ENCODE data around the gene OR5AN1.

OR5AN1 gene

GRCh38 chr11:59417023-59417422 is 58.3 kb downstream of the OR5AN1 start:
- no peak for DNase-seq (ENCODE audit: low read depth)

GRCh38 chr11:59418156-59418555 is 59.5 kb downstream of the OR5AN1 start:
- H3K4me3 ChIP-seq (ENCODE audit: control insufficient read depth, low read depth, low read length) = no peak overlapping the region
- TF ChIP-seq, protein P1, sequence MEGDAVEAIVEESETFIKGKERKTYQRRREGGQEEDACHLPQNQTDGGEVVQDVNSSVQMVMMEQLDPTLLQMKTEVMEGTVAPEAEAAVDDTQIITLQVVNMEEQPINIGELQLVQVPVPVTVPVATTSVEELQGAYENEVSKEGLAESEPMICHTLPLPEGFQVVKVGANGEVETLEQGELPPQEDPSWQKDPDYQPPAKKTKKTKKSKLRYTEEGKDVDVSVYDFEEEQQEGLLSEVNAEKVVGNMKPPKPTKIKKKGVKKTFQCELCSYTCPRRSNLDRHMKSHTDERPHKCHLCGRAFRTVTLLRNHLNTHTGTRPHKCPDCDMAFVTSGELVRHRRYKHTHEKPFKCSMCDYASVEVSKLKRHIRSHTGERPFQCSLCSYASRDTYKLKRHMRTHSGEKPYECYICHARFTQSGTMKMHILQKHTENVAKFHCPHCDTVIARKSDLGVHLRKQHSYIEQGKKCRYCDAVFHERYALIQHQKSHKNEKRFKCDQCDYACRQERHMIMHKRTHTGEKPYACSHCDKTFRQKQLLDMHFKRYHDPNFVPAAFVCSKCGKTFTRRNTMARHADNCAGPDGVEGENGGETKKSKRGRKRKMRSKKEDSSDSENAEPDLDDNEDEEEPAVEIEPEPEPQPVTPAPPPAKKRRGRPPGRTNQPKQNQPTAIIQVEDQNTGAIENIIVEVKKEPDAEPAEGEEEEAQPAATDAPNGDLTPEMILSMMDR (conservative IDR thresholded peaks at IDR 0.05; ENCODE audit: control insufficient read depth, insufficient read depth, low read depth, low read length) = no peak
- DNase-seq (ENCODE audit: low read depth) = no peak

More at GRCh38 chr11:59417023-59417422, 58.3 kb downstream of the OR5AN1 start:
- no peak overlapping the region for H3K4me3 ChIP-seq (ENCODE audit: control insufficient read depth, low read depth, low read length)
- TF ChIP-seq, protein P1 (conservative IDR thresholded peaks at IDR 0.05; ENCODE audit: control insufficient read depth, insufficient read depth, low read depth, low read length) = no peak

Data from fibroblast of mammary gland (primary cell).